ENCODE data around the gene IYD. TPM values are rescaled to one million over a fixed set of nuclear protein-coding genes. Genes with fewer than 3 reads are reported as not detected.
"Not testable (repeated sequence)": the region's sequence is repeated elsewhere in the genome, so short reads cannot be mapped to it uniquely, and the experiment has no call there.

The IYD gene
- total and polyA plus RNA-seq, 8 donors = 0.09 to 0.75 (median 0.16) TPM; not detected in 1

DNA sequence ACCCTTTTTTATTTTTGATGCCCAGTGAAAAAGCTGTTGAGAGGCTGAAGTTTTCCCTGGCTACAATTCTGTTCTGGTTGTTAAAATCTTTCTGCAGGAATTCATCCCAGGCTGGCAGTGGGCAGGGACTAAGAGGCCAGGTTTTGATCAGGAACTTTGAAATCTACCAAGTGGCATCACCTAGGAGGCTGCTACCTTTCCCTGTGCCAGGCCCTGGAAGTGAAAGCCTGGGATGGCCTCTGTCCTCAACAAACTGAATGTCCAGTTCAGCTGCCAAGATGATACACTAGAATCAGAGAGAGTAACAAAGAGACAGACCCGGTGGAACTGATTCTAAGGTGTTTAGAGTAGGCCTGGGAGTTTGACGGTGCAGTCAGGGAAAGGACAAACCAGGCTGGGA, 596 bp downstream of the IYD start:
- FAIRE-seq (no peak), DNase-seq (no peak), ATAC-seq (no peak)
- H3K4me3 ChIP-seq = no peak overlapping the region
- H3K27ac ChIP-seq = no peak overlapping the region
- H3K27me3 ChIP-seq = no peaks in the 10 kb centered on the region
- WGBS, 2 donors = 87 to 96% methylated on average over 2 of the region's 2 CpGs
- H3K36me3 ChIP-seq = no peaks in the 10 kb centered on the region
- H3K4me1 ChIP-seq = no peaks in the 10 kb centered on the region
- H3K9me3 ChIP-seq = no peaks in the 10 kb centered on the region
- TF ChIP-seq, protein P1, sequence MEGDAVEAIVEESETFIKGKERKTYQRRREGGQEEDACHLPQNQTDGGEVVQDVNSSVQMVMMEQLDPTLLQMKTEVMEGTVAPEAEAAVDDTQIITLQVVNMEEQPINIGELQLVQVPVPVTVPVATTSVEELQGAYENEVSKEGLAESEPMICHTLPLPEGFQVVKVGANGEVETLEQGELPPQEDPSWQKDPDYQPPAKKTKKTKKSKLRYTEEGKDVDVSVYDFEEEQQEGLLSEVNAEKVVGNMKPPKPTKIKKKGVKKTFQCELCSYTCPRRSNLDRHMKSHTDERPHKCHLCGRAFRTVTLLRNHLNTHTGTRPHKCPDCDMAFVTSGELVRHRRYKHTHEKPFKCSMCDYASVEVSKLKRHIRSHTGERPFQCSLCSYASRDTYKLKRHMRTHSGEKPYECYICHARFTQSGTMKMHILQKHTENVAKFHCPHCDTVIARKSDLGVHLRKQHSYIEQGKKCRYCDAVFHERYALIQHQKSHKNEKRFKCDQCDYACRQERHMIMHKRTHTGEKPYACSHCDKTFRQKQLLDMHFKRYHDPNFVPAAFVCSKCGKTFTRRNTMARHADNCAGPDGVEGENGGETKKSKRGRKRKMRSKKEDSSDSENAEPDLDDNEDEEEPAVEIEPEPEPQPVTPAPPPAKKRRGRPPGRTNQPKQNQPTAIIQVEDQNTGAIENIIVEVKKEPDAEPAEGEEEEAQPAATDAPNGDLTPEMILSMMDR (IDR thresholded peaks at IDR 0.05) = no peak
- intact Hi-C loops (cut with DNase I) = no loop called here

DNA sequence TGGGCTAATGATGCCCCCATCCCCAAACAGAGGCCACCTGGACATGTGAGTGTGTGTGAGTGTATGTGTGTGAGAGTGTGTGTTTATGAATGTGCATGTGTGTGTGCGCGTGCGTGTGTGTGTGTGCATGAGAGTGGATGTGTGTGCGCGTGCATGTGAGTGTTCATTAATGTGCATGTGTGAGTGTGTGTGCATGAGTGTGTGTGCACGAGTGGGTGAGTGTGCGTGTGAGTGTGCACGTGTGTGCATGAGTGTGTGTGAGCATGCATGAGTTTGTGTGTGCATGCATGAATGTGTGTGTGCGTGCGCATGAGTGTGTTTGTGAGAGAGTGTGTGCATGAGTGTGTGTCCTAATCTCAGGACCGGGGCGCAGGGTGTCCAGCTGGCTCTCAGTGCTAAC, 1.3 kb downstream of the IYD start:
- Histone ChIP-seq H3K9me3 (no peaks in the 10 kb centered on the region), H3K27ac (no peak overlapping the region), H3K4me3 (no peak overlapping the region), H3K4me1 (no peaks in the 10 kb centered on the region), H3K27me3 (no peaks in the 10 kb centered on the region), H3K36me3 (no peaks in the 10 kb centered on the region)
- TF ChIP-seq, protein P1 (IDR thresholded peaks at IDR 0.05) = no peak
- no peak for DNase-seq
- intact Hi-C loops (cut with DNase I) = no loop called here
- no peak for FAIRE-seq
- WGBS, 2 donors = 82 to 86% methylated on average over 12 of the region's 12 CpGs
- no peak for ATAC-seq

DNA sequence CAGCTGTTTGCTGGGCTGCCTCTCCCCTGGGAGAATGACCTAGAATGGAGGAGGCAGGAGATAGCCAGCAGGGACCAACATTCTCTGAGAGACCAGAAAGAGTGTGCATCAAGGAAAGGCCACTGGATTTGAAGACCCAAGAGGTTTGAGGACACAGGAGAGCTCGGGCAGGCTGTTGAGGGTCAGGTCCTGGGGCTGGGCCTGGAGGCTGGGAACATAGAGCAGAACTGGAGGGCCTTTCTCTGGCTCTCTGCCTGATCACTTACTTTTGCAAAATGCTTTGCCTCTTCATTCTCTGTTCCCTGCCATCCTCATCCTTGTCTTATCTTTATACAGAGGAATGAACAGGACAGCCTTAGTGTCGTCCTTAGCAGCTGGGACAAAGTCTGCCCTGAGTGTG, 2.5 kb downstream of the IYD start:
- FAIRE-seq = no peak
- Histone ChIP-seq H3K4me3 (no peak overlapping the region), H3K36me3 (no peaks in the 10 kb centered on the region), H3K27ac (no peak overlapping the region), H3K4me1 (no peaks in the 10 kb centered on the region), H3K27me3 (no peaks in the 10 kb centered on the region), H3K9me3 (no peaks in the 10 kb centered on the region)
- 64 to 69% methylated on average over 2 of the region's 2 CpGs for WGBS, 2 donors
- ATAC-seq = no peak
- TF ChIP-seq, protein P1 (IDR thresholded peaks at IDR 0.05) = no peak
- DNase-seq = no peak
- intact Hi-C loops (cut with DNase I) = no loop called here

DNA sequence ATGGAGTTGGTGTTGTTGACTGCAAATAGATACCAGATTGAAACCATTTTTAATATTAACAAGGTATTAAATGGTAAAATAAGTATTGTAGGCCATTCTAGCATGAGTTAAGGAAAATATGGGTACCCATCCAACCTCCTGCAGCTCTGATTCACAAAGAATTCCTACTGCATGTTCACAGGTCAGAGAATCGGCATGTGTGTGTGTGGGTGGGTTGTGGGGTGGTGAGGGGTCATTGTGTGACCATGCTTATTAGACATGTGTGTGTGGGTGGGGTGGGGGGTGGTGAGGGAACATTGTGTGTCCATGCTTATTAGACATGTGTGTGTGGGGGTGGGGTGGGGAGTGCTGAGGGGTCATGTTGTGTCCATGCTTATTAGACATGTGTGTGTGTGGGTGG, 3.2 kb downstream of the IYD start:
- ATAC-seq (no peak), FAIRE-seq (no peak), DNase-seq (no peak)
- 79 to 88% methylated on average over 1 of the region's 1 CpG for WGBS, 2 donors
- Histone ChIP-seq H3K27ac (no peak overlapping the region), H3K36me3 (no peaks in the 10 kb centered on the region), H3K9me3 (no peaks in the 10 kb centered on the region), H3K4me1 (no peaks in the 10 kb centered on the region), H3K4me3 (no peak overlapping the region), H3K27me3 (no peaks in the 10 kb centered on the region)
- TF ChIP-seq, protein P1 (IDR thresholded peaks at IDR 0.05) = no peak
- intact Hi-C loops (cut with DNase I) = no loop called here

DNA sequence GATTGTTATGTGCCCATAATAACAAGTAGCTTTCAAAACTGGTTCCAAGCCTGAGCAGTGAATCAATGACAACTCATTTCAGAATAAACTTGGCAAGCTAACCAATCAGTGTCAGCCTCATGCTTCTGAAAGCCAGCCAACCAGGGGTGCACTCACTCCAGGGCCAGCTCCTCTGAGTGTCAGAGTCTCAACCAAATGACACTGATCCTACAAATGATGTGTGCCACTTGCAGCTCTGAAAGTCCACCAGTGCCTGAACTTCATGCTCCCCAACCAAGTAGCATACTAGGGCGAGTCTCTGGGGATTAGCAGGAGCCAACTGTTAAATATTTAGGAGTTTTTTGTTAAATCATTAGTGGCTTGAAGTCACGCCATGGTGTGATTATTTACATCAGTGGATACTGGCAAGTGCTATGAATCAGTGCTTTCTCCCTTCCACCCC, 4.5 kb downstream of the IYD start:
- intact Hi-C loops (cut with DNase I) = no loop called here
- H3K4me3 ChIP-seq = no peak overlapping the region
- ATAC-seq = peak in 1 of 4 donors; percentile 8
- H3K27ac ChIP-seq = no peak overlapping the region
- H3K36me3 ChIP-seq = no peaks in the 10 kb centered on the region
- no peak for DNase-seq
- no peaks in the 10 kb centered on the region for H3K4me1 ChIP-seq
- no peaks in the 10 kb centered on the region for H3K27me3 ChIP-seq
- 52 to 72% methylated on average over 2 of the region's 2 CpGs for WGBS, 2 donors
- TF ChIP-seq, protein P1 (IDR thresholded peaks at IDR 0.05) = no peak
- no peaks in the 10 kb centered on the region for H3K9me3 ChIP-seq
- no peak for FAIRE-seq

DNA sequence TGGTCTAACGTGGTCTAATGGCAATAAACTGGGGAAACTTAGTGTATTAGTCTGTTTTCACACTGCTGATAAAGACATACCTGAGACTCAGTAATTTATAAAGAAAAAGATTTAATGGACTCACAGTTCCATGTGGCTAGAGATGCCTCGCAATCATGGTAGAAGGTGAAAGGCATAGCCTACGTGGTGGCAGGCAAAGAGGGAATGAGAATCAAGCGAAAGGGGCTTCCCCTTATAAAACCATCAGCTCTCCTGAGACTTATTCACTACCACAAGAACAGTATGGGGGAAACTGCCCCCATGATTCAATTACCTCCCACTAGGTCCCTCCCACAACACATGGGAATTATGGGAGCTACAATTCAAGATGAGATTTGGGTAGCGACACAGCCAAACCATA, 5.5 kb downstream of the IYD start:
- H3K9me3 ChIP-seq; H3K4me1 ChIP-seq; intact Hi-C loops (cut with DNase I); DNase-seq; H3K36me3 ChIP-seq; FAIRE-seq; ATAC-seq; H3K27me3 ChIP-seq; H3K4me3 ChIP-seq; H3K27ac ChIP-seq: not testable (repeated sequence)
- 57 to 78% methylated on average over 5 of the region's 5 CpGs for WGBS, 2 donors
